BJ (cell line): ENCODE data around the gene CLEC16A. TPM values are rescaled to one million over a fixed set of nuclear protein-coding genes. Genes with fewer than 3 reads are reported as not detected.

Experiments used
- CTCF ChIA-PET: fragments of 350-600 bp; formaldehyde crosslinking; extraction: SDS; loops from one replicate; lab custom pipeline; 2021; ENCODE audit warnings: antibody characterized with exemption, inconsistent platforms; lab: Yijun Ruan, JAX
- POLR2A ChIA-PET: fragments of 300-600 bp; sonication (Branson Sonifier 250); formaldehyde crosslinking; extraction: SDS; loops from one replicate; lab custom pipeline; 2021; ENCODE audit warnings: antibody characterized with exemption; lab: Charles Lee
- DNase-seq: peaks from one replicate; pipeline ENCODE4 v3.0.0-alpha.2; 2011; ENCODE audit warnings: low read depth
- H3K27me3 ChIP-seq: 2 replicates; pipeline ENCODE4 v1.6.0; 2011; ENCODE audit warnings: low read length; ENCODE audit not compliant: control insufficient read depth, insufficient read depth
- H3K36me3 ChIP-seq: 2 replicates; pipeline ENCODE4 v1.5.1; 2011; ENCODE audit warnings: low read length; ENCODE audit not compliant: control insufficient read depth, insufficient read depth
- H3K4me3 ChIP-seq: 2 replicates; pipeline ENCODE4 v1.5.1; 2011; ENCODE audit warnings: low read depth, mild to moderate bottlenecking, control low read depth, low read length
- CTCF ChIP-seq: IDR thresholded peaks from 2 replicates; pipeline ENCODE4 v1.5.1; 2011; ENCODE audit warnings: low read depth, mild to moderate bottlenecking, control low read depth, inconsistent platforms, low read length, moderate library complexity; ENCODE audit not compliant: insufficient read depth
- polyA plus RNA-seq: library from polyadenylated mRNA; depleted of rRNA; stranded (reverse); fragments of >200 nt; gene quantifications from 2 replicates; pipeline ENCODE4 v1.2.3, GENCODE V29; 2011

The CLEC16A gene
- polyA plus RNA-seq, 1 experiment: 8.7 TPM

DNA sequence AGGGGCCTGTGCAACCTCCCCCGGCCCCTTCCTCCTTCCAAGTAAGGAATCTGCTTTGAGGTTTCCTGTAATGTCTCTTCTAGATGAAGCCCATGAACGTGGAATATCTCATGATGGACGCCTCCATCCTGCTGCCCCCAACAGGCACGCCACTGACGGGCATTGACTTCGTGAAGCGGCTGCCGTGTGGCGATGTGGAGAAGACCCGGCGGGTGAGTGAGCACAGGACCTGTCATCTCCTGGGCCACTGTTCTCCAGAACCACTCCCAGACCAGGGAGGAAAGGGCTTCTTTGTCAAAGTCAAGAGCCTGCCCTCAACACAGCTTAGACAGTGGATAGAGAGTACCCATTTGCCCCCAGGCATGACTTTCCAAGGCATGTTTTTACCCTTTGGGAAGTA is 107.1 kb downstream of the CLEC16A start:
- ChIA-PET CTCF (no interaction called here), POLR2A (no interaction called here)
- DNase-seq: no peak

GRCh38 chr16:11051879-11052808 is 107.8 kb downstream of the CLEC16A start:
- TF ChIP-seq CTCF: no peak
- ChIA-PET CTCF (interaction anchor here (3.0 kb wide), 1 partner anchor 88 kb away, joined by 7 read pairs; no protein-coding TSS in a partner anchor), POLR2A (no interaction called here)
- Histone ChIP-seq H3K36me3 (peaks cover 10% of the 10 kb centered on the region), H3K4me3 (no peak overlapping the region), H3K27me3 (no peaks in the 10 kb centered on the region)
- no peak for DNase-seq

More for the DNA sequence above, 107.1 kb downstream of the CLEC16A start:
- Histone ChIP-seq H3K4me3 (no peak overlapping the region), H3K36me3 (peaks cover 10% of the 10 kb centered on the region), H3K27me3 (no peaks in the 10 kb centered on the region)
- no peak for TF ChIP-seq CTCF

GRCh38 chr16:11053916-11054460 is 109.6 kb downstream of the CLEC16A start:
- Histone ChIP-seq H3K27me3 (no peaks in the 10 kb centered on the region), H3K36me3 (peaks cover 12% of the 10 kb centered on the region), H3K4me3 (no peak overlapping the region)
- ChIA-PET POLR2A (no interaction called here), CTCF (interaction anchor here (1.0 to 3.0 kb wide), 2 partner anchors 12 to 90 kb away, joined by 3 to 7 read pairs; no protein-coding TSS in a partner anchor)
- no peak for DNase-seq
- TF ChIP-seq CTCF: no peak

DNA sequence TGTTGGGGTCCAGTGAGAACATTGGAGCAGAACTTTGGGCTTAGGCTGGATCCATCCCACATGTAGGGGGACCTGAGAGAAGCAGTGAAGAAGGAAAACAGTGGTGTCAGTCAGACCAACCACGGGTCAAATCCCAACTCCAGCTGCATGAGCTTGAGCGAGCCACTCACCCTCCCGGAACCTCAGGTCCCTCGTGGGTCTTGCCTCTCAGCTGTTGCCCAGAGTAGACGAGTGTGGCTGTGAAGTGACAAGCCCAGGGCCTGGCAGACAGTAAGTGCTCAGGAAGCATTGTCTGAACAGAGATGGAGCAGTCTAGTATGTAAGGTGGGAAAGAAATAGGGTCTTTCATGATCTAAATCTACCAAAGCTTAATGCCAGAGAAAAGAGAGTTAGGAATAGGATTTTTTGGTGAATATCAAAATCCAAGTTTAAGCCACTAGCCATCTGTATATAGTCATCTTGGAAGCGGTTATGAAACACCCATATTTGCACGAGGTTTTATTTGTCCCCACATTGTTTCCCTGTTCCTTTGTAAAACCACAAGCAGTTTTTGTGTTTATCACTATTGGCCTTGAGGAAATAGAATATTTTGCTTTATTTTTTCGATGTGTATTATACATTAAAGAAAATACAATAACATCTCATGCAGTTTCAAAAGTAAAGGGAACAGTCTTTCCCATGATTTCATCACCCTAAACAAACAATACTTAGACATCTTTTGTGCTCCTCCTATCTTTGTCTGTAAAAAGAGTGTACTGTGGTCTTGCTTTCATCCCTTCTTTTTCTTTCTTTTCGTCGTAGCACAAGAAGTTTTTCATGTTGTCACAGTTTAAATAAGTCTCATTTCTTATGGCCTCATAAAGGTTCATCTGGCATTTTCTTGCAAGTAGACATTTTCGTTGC is 112.0 kb downstream of the CLEC16A start:
- ChIA-PET POLR2A (no interaction called here), CTCF (interaction anchor here (1.4 to 1.8 kb wide), 2 partner anchors 22 to 199 kb away, joined by 3 to 4 read pairs; no protein-coding TSS in a partner anchor)
- TF ChIP-seq CTCF: no peak
- no peaks in the 10 kb centered on the region for H3K27me3 ChIP-seq
- DNase-seq: no peak
- H3K36me3 ChIP-seq: peaks cover 7% of the 10 kb centered on the region
- no peak overlapping the region for H3K4me3 ChIP-seq
